Left ventricle myocardium superior (tissue), 1 donor: Measurements from ENCODE around the gene FAM98C. TPM values are rescaled to one million over a fixed set of nuclear protein-coding genes. Genes with fewer than 3 reads are reported as not detected.
A peak's percentile ranks its signal among the peaks of the same experiment; 100 is the strongest.
"Not testable (repeated sequence)": the region's sequence is repeated elsewhere in the genome, so short reads cannot be mapped to it uniquely, and the experiment has no call there.

Source experiments
- ATAC-seq: fragments of 200-7000 bp; cut with Tn5 transposase; one replicate; pipeline ENCODE4 v1.9.1; 2020; ENCODE audit warnings: mild to moderate bottlenecking, moderate library complexity
- DNase-seq: peaks from one replicate; pipeline ENCODE4 v3.0.0-alpha.2; 2020
- intact Hi-C: fragments of 100-400 bp; cut with micrococcal nuclease; formaldehyde crosslinking; loops from one replicate; pipeline ENCODE4 v1.11.0; 2022
- total RNA-seq: library from RNA; stranded (reverse); fragmentation: NEBNext Ultra II Directional; extraction: Animal tissue kit (Norgen Biotek cat#: 25700); gene quantifications from one replicate; pipeline ENCODE4 v1.2.1, GENCODE V29; 2021
- donor health status: DM: no; HTN: yes; CAD: no; lungs with severe emphysema.

The FAM98C gene
- total RNA-seq, 1 donor from 2014 or later, result 11.9 TPM

GRCh38 chr19:38417544-38418506, 14.9 kb downstream of the FAM98C start:
- DNase-seq (peak; percentile 78), ATAC-seq (peak; percentile 89)
- intact Hi-C loops, result no loop called here

- DNase-seq (no peak), ATAC-seq (no peak)
- intact Hi-C loops, result no loop called here
Measured at GRCh38 chr19:38420935-38421334, 18.0 kb downstream of the FAM98C start.

- intact Hi-C loops, result no loop called here
- DNase-seq (no peak), ATAC-seq (no peak)
Measured at GRCh38 chr19:38421856-38422255, 19.0 kb downstream of the FAM98C start.

- DNase-seq (no peak), ATAC-seq (no peak)
- intact Hi-C loops, result no loop called here
Measured at GRCh38 chr19:38422438-38422837, 19.5 kb downstream of the FAM98C start.

- DNase-seq, result no peak
- ATAC-seq, result no peak
- intact Hi-C loops, result no loop called here
Measured at GRCh38 chr19:38424272-38424671, 21.4 kb downstream of the FAM98C start.

GRCh38 chr19:38425222-38425809, 22.4 kb downstream of the FAM98C start:
- intact Hi-C loops, result no loop called here
- ATAC-seq, result no peak

GRCh38 chr19:38425810-38426466, 23.0 kb downstream of the FAM98C start, which contains the start of gene RASGRP4:
Gene RASGRP4, minus strand, starts transcription at chr19:38426219. Its CDS starts 128 bp downstream, at chr19:38426091.
- intact Hi-C loops, result no loop called here
- ATAC-seq (peak; percentile 68), DNase-seq (peak; percentile 64)

More at GRCh38 chr19:38425222-38425809, 22.4 kb downstream of the FAM98C start:
- no peak for DNase-seq

GRCh38 chr19:38427035-38427677, 24.3 kb downstream of the FAM98C start:
- ATAC-seq, DNase-seq, intact Hi-C loops: not testable (repeated sequence)

- no peak for DNase-seq
- intact Hi-C loops, result no loop called here
- no peak for ATAC-seq
Measured at GRCh38 chr19:38429055-38429810, 26.3 kb downstream of the FAM98C start.

GRCh38 chr19:38429811-38430156, 26.9 kb downstream of the FAM98C start:
- intact Hi-C loops, result no loop called here
- ATAC-seq (no peak), DNase-seq (no peak)

GRCh38 chr19:38430931-38431330, 28.0 kb downstream of the FAM98C start:
- DNase-seq (no peak), ATAC-seq (no peak)
- intact Hi-C loops, result no loop called here

- intact Hi-C loops, result no loop called here
- ATAC-seq, result peak; percentile 86
- DNase-seq, result peak; percentile 78
Measured at GRCh38 chr19:38433268-38433733, 30.4 kb downstream of the FAM98C start, which contains the start of gene RYR1. Gene RYR1, plus strand, starts transcription at chr19:38433691. Its CDS starts 139 bp downstream, at chr19:38433830.

- intact Hi-C loops, result no loop called here
- ATAC-seq (peak; percentile 65), DNase-seq (peak; percentile 57)
Measured at GRCh38 chr19:38434549-38435051, 31.7 kb downstream of the FAM98C start.

GRCh38 chr19:38437295-38437694, 34.4 kb downstream of the FAM98C start:
- DNase-seq (no peak), ATAC-seq (no peak)
- intact Hi-C loops, result no loop called here

GRCh38 chr19:38437917-38438316, 35.0 kb downstream of the FAM98C start:
- intact Hi-C loops, result no loop called here
- no peak for ATAC-seq
- DNase-seq, result no peak

GRCh38 chr19:38440592-38440991, 37.7 kb downstream of the FAM98C start:
- intact Hi-C loops, result no loop called here
- ATAC-seq (no peak), DNase-seq (no peak)

GRCh38 chr19:38441657-38442348, 38.9 kb downstream of the FAM98C start:
- ATAC-seq (no peak), DNase-seq (no peak)

GRCh38 chr19:38442736-38443135, 39.8 kb downstream of the FAM98C start:
- intact Hi-C loops, result no loop called here
- no peak for ATAC-seq

More at GRCh38 chr19:38441657-38442348, 38.9 kb downstream of the FAM98C start:
- intact Hi-C loops, result no loop called here

More at GRCh38 chr19:38442736-38443135, 39.8 kb downstream of the FAM98C start:
- no peak for DNase-seq
